Lung (tissue), 12 donors: ENCODE data around the gene DGKD. TPM values are rescaled to one million over a fixed set of nuclear protein-coding genes. Genes with fewer than 3 reads are reported as not detected.

Experiments
- ATAC-seq: fragments of 200-7000 bp; cut with Tn5 transposase; one replicate; pipeline ENCODE4 v1.9.1; 2020; ENCODE audit warnings: moderate number of reproducible peaks; ENCODE audit not compliant: insufficient read depth, low FRiP score
- DNase-seq, 3 donors: peaks; one replicate each; pipeline ENCODE4 v3.0.0-alpha.2; 2013 to 2017
- H3K27ac ChIP-seq, 2 donors: one replicate each; pipeline ENCODE4 v1.5.1; 2013; ENCODE audit warnings: mild to moderate bottlenecking in 2 of 2, moderate library complexity in 2 of 2, control low read depth in 1 of 2, inconsistent platforms in 1 of 2, low read depth in 1 of 2, low read length in 1 of 2
- H3K27me3 ChIP-seq, 3 donors: one replicate each; pipeline ENCODE4 v1.5.1; 2013; ENCODE audit warnings: low read length in 2 of 3; ENCODE audit not compliant: control insufficient read depth in 3 of 3, insufficient read depth in 3 of 3
- H3K36me3 ChIP-seq, 4 donors: one replicate each; pipeline ENCODE4 v1.5.1; 2013; ENCODE audit warnings: low read length in 4 of 4, mild to moderate bottlenecking in 1 of 4, moderate library complexity in 1 of 4; ENCODE audit not compliant: control insufficient read depth in 4 of 4, insufficient read depth in 4 of 4
- H3K4me1 ChIP-seq, 5 donors: one replicate each; pipeline ENCODE4 v1.5.1; 2013; ENCODE audit warnings: low read length in 5 of 5, mild to moderate bottlenecking in 2 of 5, moderate library complexity in 1 of 5; ENCODE audit not compliant: control insufficient read depth in 5 of 5, insufficient read depth in 5 of 5
- H3K4me3 ChIP-seq: one replicate; pipeline ENCODE4 v1.5.1; 2013; ENCODE audit warnings: mild to moderate bottlenecking, control low read depth, moderate library complexity
- H3K9ac ChIP-seq, 2 donors: one replicate each; pipeline ENCODE4 v1.5.1; 2013; ENCODE audit warnings: low read length in 2 of 2, control low read depth in 1 of 2; ENCODE audit not compliant: insufficient read depth in 1 of 2
- H3K9me3 ChIP-seq, 4 donors: one replicate each; pipeline ENCODE4 v1.5.1; 2013; ENCODE audit warnings: low read length in 3 of 4, mild to moderate bottlenecking in 1 of 4, moderate library complexity in 1 of 4; ENCODE audit not compliant: control insufficient read depth in 4 of 4, insufficient read depth in 3 of 4
- WGBS, 2 donors: extraction: QIAGEN DNeasy Blood & Tissue Kit; methylation state at CpG; one replicate each; pipeline ENCODE4 v1.1.7; 2013; 5-methylcytosine and 5-hydroxymethylcytosine counted together
- polyA plus RNA-seq, 2 donors: library from polyadenylated mRNA; stranded (reverse); fragments of 200-250 nt; gene quantifications; one replicate each; pipeline ENCODE4 v1.2.1, GENCODE V29; 2013
- total RNA-seq, 2 donors: library from RNA; depleted of rRNA in 1 of 2; stranded (reverse); fragments of >200 nt in 1 of 2; gene quantifications; one replicate each; pipeline ENCODE4 v1.2.1, GENCODE V29; 2014 to 2021
- TF ChIP-seq, protein P1 (sequence below): IDR thresholded peaks from 2 replicates; pipeline ENCODE4 v1.5.1; 2012; ENCODE audit warnings: mild to moderate bottlenecking; ENCODE audit errors: control extremely low read depth, extremely low read depth
- donor health status: control.
- donor health status: control.
- donor health status: Bipolar disorder and iron deficiency.
- donor health status: healthy.
- donor health status: DM: yes; HTN: yes; CAD: no.

The DGKD gene
- total and polyA plus RNA-seq, 4 donors: 30.3 to 77.4 (median 44.0) TPM

DNA sequence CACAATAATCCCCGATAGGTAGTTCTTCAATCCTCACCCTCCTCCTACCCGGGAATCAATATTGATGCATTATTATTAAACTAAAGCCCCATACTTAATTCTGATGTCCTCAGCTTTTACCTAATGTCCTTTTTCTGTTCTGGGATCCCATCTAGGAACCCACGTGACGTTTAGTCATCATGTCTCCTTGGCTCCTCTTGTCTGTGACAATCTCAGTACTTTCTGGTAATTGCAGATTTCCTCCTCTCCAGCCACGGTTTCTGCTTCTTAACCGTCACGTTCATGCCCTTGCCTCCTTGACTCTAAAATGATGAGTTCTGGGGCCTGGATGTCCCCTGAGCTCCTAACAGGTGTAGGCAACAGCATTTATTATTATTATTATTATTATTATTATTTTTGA lies 2.9 kb upstream of the DGKD start:
- WGBS, 2 donors: 57 to 78% methylated on average over 7 of the region's 7 CpGs
- Histone ChIP-seq H3K4me1 (peaks cover 0 to 21% (median 4%) of the 10 kb centered on the region in 5 donors), H3K36me3 (no peaks in the 10 kb centered on the region), H3K27ac (no peak overlapping the region), H3K9ac (no peak overlapping the region), H3K9me3 (no peaks in the 10 kb centered on the region), H3K4me3 (no peak overlapping the region), H3K27me3 (no peaks in the 10 kb centered on the region)
- no peak for DNase-seq
- ATAC-seq: no peak
- TF ChIP-seq, protein P1, sequence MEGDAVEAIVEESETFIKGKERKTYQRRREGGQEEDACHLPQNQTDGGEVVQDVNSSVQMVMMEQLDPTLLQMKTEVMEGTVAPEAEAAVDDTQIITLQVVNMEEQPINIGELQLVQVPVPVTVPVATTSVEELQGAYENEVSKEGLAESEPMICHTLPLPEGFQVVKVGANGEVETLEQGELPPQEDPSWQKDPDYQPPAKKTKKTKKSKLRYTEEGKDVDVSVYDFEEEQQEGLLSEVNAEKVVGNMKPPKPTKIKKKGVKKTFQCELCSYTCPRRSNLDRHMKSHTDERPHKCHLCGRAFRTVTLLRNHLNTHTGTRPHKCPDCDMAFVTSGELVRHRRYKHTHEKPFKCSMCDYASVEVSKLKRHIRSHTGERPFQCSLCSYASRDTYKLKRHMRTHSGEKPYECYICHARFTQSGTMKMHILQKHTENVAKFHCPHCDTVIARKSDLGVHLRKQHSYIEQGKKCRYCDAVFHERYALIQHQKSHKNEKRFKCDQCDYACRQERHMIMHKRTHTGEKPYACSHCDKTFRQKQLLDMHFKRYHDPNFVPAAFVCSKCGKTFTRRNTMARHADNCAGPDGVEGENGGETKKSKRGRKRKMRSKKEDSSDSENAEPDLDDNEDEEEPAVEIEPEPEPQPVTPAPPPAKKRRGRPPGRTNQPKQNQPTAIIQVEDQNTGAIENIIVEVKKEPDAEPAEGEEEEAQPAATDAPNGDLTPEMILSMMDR: no peak

DNA sequence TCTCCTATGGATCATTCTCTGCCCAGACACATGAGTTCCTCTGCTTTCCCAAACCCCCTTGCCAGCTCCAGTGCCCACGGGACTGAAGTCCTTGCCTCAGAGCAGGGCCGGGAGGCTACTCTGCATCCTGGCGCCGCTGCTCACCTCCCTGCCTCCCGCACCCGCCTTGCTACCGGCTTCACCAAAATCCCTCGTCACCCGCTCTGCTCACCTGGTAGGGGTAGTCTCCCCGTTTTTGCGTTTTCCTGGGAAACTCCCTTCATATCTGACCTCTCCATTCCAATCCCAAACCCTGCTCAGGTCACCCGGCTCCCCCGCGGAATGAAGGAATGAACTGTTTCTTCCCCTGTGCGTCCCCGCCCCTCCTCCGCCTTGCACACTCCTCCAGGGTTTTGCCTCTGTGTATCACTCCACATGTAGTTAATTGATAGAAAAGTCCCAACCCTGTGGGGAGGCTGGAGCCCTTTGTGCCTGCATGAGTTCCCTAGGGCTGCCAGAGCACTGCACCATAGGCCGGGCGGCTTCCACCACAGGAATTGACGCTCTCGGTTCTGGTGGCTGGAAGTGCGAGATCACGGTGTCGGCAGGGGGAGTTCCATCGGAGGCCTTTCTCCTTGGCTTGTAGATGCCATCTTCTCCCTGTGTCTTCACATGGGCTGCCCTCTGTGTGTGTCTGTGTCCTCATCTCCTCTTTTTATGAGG lies 2.0 kb upstream of the DGKD start:
- no peak overlapping the region for H3K27ac ChIP-seq
- H3K36me3 ChIP-seq: no peaks in the 10 kb centered on the region
- peaks cover 0 to 21% (median 6%) of the 10 kb centered on the region in 5 donors for H3K4me1 ChIP-seq
- TF ChIP-seq, protein P1: no peak
- no peak overlapping the region for H3K4me3 ChIP-seq
- no peak for ATAC-seq
- WGBS, 2 donors: 97 to 98% methylated on average over 25 of the region's 25 CpGs
- H3K27me3 ChIP-seq: no peaks in the 10 kb centered on the region
- DNase-seq: no peak
- H3K9me3 ChIP-seq: no peaks in the 10 kb centered on the region
- no peak overlapping the region for H3K9ac ChIP-seq

DNA sequence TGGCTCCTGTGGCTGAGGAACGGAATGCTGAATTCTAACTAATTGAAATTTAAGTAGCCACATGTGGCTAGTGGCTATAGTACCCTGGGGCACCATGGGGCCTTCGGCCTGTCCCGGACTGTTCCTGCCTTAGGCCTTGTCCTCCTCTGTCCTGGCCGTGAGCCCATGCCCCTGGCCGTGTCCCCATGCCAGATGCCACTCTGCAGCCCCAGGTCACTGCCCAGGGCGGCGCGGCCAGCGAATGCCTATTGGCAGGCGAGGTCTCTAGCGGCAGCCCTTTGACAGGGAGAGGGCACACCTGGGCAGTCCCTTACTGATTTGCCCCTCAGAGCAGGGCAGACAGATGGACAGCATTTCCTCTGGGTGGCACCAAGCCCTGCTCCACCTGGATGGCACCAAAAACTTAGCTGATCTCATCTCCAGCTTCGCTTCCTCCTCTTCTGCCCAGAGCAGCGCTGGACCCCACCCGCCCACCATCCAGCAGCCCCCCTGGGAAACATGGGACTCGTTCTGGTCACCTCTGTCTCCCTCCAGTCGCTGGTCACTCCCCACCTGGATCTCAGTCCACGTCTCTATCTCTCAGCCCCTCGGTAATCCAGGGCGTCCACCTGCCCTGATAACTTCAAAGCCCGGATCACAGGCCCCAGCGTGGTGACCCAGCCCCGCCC lies 1.1 kb upstream of the DGKD start:
- no peak for DNase-seq
- ATAC-seq: no peak
- Histone ChIP-seq H3K27me3 (no peaks in the 10 kb centered on the region), H3K4me3 (no peak overlapping the region), H3K4me1 (peaks cover 0 to 21% (median 6%) of the 10 kb centered on the region in 5 donors), H3K9me3 (no peaks in the 10 kb centered on the region), H3K9ac (peak overlapping the region in 1 of 2 donors; percentile 31), H3K27ac (peak overlapping the region in 1 of 2 donors; percentile 61), H3K36me3 (no peaks in the 10 kb centered on the region)
- WGBS, 2 donors: 74 to 77% methylated on average over 22 of the region's 22 CpGs
- TF ChIP-seq, protein P1: no peak
